GM10266 (cell line): ENCODE measurements around the gene RBM47.

Experiments
- DNase-seq: peaks from one replicate; pipeline ENCODE4 v3.0.0; 2012; ENCODE audit errors: extremely low spot score
- TF ChIP-seq, protein P1 (sequence below): IDR thresholded peaks from 2 replicates; pipeline ENCODE4 v1.5.1; 2012; ENCODE audit warnings: mild to moderate bottlenecking, low read depth; ENCODE audit not compliant: control insufficient read depth, insufficient read depth; ENCODE audit errors: missing control alignments

RBM47 gene

GRCh38 chr4:40581254-40582140, 48.2 kb downstream of the RBM47 start:
- DNase-seq: no peak
- TF ChIP-seq, protein P1, sequence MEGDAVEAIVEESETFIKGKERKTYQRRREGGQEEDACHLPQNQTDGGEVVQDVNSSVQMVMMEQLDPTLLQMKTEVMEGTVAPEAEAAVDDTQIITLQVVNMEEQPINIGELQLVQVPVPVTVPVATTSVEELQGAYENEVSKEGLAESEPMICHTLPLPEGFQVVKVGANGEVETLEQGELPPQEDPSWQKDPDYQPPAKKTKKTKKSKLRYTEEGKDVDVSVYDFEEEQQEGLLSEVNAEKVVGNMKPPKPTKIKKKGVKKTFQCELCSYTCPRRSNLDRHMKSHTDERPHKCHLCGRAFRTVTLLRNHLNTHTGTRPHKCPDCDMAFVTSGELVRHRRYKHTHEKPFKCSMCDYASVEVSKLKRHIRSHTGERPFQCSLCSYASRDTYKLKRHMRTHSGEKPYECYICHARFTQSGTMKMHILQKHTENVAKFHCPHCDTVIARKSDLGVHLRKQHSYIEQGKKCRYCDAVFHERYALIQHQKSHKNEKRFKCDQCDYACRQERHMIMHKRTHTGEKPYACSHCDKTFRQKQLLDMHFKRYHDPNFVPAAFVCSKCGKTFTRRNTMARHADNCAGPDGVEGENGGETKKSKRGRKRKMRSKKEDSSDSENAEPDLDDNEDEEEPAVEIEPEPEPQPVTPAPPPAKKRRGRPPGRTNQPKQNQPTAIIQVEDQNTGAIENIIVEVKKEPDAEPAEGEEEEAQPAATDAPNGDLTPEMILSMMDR: no peak

GRCh38 chr4:40579983-40580382, 49.7 kb downstream of the RBM47 start:
- TF ChIP-seq, protein P1: no peak
- no peak for DNase-seq

DNA sequence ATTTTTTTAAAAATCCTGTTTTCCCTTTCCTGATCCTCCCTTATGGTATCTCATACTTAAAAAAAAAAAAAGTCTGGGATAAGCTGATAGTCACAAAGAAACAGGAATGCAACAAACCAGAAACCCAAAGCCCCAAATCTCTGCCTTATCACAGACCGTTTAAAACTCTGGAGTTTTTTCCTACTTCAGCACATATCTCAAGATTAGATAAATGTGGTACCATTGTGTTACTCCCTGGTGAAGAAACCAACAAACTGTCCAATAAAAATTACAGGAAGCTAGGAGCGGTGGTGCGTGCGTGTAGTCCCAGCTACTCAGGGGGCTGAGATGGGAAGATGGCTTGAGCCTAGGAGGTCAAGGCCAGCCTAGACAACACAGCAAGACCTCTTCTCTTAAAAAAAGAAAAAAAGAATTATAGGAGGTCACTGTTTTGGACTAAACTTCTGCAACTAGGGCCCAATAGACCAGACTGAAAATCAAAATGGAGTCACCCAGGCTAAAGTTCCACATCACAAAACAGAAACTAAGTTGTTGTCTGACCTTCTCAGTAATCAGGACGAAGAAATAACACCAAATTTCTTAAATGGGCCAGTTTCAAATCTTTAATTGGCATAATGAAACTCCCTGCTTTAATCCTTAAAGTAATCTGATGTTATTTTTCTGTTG, 51.9 kb downstream of the RBM47 start:
- TF ChIP-seq, protein P1: no peak
- DNase-seq: no peak

DNA sequence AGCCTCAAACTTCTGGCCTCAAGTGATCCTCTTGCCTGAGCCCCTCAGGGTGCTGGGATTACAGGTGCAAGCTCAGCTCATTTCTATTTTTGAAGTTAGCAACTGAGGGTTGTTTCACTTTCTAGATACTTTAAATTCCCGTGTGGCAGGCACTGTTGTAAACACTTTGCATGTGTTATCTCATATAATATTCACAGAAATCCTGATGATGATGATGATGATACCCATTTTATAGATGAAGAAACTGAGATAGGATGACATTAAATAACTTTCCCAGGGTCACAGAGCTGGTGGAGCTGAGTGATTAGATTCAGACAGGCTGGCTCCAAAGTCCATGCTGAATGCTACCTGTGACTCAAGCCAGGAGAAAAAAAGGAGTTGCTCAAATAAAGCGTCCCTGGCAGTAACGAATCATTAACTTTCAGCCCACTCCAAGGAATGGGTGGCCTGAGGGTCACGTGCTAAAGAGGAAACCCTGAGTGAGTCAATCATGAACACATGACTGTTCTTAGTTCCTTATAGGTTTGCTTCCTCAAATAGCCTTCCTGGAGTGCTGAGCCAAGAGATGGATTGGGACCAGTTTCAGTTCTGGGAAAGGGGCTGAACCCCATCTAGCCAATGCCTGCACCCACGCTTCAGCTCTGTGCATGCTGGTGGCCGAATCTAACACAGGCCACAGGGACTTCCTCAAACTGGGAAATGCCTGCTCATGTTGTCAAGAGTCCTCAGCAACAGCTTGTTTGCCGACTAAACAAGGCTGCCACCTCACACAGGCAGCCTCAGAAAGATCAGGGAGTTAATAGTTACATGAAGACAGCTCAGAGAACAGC, 52.8 kb downstream of the RBM47 start:
- peak; percentile 47 for DNase-seq
- TF ChIP-seq, protein P1: no peak

- TF ChIP-seq, protein P1: no peak
- no peak for DNase-seq
Observed at GRCh38 chr4:40575846-40576245, 53.8 kb downstream of the RBM47 start.

DNA sequence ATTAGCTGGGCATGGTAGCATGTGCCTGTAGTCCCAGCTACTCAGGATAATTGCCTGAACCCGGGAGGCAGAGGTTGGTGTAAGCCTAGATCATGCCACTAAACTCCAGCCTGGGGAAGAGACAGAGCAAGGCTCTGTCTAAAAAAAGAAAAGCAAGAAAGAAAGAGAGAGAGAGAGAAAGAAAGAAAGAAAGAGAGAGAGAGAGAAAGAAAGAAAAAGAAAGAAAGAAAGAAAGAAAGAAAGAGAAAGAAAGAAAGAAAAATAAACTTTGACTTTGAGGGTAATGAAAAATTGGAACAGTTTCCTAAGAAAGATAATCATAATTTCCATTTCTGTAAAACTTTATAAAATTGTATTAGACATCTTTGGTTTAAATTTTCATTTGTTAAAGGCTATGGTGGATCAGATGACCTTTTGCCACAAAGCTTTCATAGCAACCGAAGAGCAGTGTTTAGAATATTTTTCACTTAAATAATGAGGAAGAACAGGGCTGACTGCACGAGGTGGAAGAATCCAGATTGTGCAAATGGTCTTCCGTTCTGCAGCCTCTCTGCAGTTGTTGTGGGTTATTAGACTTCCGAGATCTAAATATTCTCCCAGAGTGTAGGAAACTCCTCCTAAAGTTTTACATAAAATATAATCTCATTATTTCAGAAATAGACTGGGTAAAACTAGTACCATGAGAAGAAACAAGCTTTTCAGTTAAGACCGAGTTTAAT, 55.9 kb downstream of the RBM47 start:
- TF ChIP-seq, protein P1: no peak
- DNase-seq: no peak
